ENCODE measurements around the gene WDR53. TPM values are rescaled to one million over a fixed set of nuclear protein-coding genes. Genes with fewer than 3 reads are reported as not detected.
A peak's percentile ranks its signal among the peaks of the same experiment; 100 is the strongest.
"Not testable (repeated sequence)": the region's sequence is repeated elsewhere in the genome, so short reads cannot be mapped to it uniquely, and the experiment has no call there.

Gene WDR53
- 32.3 TPM for total RNA-seq
- polyA plus RNA-seq = 10 to 100 TPM; 34.0 to 46.0 (median 36.4) TPM

DNA sequence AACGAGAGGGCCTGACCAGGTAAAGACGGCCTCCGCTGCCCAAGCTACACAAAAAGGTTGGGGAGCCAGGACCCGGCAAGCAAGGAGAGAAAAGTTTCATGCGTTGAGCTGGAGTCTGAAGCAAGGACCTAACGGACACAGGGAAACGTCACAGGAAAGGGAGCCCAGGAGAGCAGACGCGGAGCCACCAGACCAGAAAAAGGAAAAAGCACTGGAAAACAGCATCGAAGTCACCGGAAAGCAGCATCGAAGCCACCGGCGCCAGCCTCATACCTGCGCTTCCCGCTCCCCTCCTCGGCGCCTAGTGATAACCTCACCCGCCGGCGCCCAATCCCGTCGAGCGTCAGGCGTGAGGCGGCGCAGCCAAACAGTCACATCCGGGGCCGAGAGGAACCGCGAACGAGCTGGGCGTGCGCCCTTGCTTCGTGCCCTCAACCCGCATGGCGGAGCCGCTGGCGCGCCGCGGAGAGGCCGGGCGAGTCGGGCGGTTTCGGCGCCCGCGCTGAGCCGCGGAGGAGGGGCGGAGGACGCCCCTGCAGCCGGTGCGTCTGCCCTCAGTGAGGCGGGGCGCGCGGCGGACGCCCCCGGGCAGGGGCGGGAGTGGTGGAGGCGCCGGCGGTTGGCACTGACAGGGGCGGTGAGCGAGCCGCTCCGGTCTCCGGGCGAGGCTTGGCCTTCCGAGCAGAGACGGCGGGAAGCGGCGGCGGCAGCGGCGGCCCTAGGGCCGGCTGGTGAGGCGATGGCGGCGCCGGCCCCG is at the start of gene WDR53, which contains the start of gene FBXO45:
TSS of gene WDR53 (minus strand) at position 309 of the 757 bp plus-strand sequence. CDS start 7,079 bp downstream, outside the sequence.
TSS of gene FBXO45 (plus strand) at position 415 of the 757 bp plus-strand sequence. CDS start at position 740, 325 bp downstream.
- Mint-ChIP-seq H3K27ac (peak within 1 kb of the TSS; percentile 94 to 98 (median 98)), H3K4me1 (peaks cover 18 to 59% (median 30%) of the 10 kb centered on the region in 4 donors)
- ATAC-seq (ENCODE audit: low read depth in 2 of 2) = peak; percentile 92 to 93

DNA sequence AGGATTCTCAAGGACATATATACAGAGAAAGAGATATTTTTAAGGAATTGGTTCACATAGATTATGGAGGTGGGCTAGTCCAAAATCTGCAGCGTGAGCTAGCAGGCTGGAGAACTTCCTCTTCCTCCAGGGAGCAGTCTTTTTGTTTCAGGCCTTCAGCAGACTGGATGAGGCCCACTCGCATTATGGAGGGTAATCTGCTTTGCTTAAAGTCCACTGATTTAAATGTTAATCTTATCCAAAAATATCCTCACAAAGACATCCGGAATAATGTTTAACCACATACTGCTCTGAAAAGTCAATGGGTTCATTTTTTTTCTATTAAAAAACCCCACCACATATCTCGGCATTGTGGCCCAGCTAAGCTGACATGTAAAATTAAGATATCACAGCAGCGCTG is 48.9 kb upstream of the WDR53 start:
- DNase-seq (no peak), ATAC-seq (ENCODE audit: low read depth in 2 of 2) (no peak)
- Mint-ChIP-seq H3K36me3 (no peaks in the 10 kb centered on the region), H3K4me1 (peaks cover 3 to 27% (median 10%) of the 10 kb centered on the region in 4 donors), H3K9me3 (no peaks in the 10 kb centered on the region), H3K27me3 (no peaks in the 10 kb centered on the region), H3K27ac (no peak overlapping the region), H3K4me3 (no peak overlapping the region)
- no peak overlapping the region for H3K4me3 ChIP-seq (ENCODE audit: low read depth, low read length)
- H3K4me1 ChIP-seq (ENCODE audit: control insufficient read depth, insufficient read depth, low read length, poor library complexity, severe bottlenecking) = peaks cover 5% of the 10 kb centered on the region
- no peaks in the 10 kb centered on the region for H3K9me3 ChIP-seq (ENCODE audit: control insufficient read depth in 2 of 2, low read length in 2 of 2)
- H3K27me3 ChIP-seq (ENCODE audit: control insufficient read depth, insufficient read depth, low read length) = no peaks in the 10 kb centered on the region
- no peaks in the 10 kb centered on the region for H3K36me3 ChIP-seq (ENCODE audit: control insufficient read depth, insufficient read depth, low read length)
- no peak overlapping the region for H3K27ac ChIP-seq (ENCODE audit: insufficient read depth, low read length, poor library complexity, severe bottlenecking)

More for the DNA sequence above, at the start of gene WDR53, which contains the start of gene FBXO45:
- Mint-ChIP-seq H3K9me3 (peaks cover 0 to 2% (median 0%) of the 10 kb centered on the region in 7 donors), H3K36me3 (no peaks in the 10 kb centered on the region), H3K27me3 (no peaks in the 10 kb centered on the region), H3K4me3 (peak within 1 kb of the TSS; percentile 97 to 99 (median 98))
- peak; percentile 94 to 98 (median 95) for DNase-seq
- no peaks in the 10 kb centered on the region for H3K27me3 ChIP-seq (ENCODE audit: control insufficient read depth, insufficient read depth, low read length)
- no peaks in the 10 kb centered on the region for H3K36me3 ChIP-seq (ENCODE audit: control insufficient read depth, insufficient read depth, low read length)
- H3K9me3 ChIP-seq (ENCODE audit: control insufficient read depth in 2 of 2, low read length in 2 of 2) = no peaks in the 10 kb centered on the region
- H3K4me1 ChIP-seq (ENCODE audit: control insufficient read depth, insufficient read depth, low read length, poor library complexity, severe bottlenecking) = peaks cover 47% of the 10 kb centered on the region
- peak within 1 kb of the TSS; percentile 91 for H3K27ac ChIP-seq (ENCODE audit: insufficient read depth, low read length, poor library complexity, severe bottlenecking)
- H3K4me3 ChIP-seq (ENCODE audit: low read depth, low read length) = peak within 1 kb of the TSS; percentile 98

DNA sequence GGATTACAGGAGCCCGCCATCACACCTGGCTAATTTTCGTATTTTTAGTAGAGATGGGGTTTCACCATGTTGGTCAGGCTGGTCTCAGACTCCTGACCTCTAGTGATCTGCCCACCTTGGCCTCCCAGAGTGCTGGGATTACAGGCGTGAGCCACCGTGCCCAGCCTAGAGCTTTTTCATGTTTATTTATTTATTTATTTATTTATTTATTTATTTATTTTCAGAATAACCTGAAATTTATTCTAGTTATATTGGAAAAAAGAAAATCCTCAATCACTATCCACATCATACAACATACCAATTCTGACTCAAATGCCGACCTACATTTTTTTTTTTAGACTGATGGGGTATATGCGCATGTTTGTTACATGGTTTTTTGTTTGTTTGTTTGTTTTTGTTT is 46.9 kb upstream of the WDR53 start:
- peaks cover 9 to 34% (median 17%) of the 10 kb centered on the region in 4 donors for H3K4me1 Mint-ChIP-seq
- H3K36me3 ChIP-seq (ENCODE audit: control insufficient read depth, insufficient read depth, low read length); ATAC-seq (ENCODE audit: low read depth in 2 of 2); H3K4me3 ChIP-seq (ENCODE audit: low read depth, low read length); H3K27me3 Mint-ChIP-seq; H3K27ac ChIP-seq (ENCODE audit: insufficient read depth, low read length, poor library complexity, severe bottlenecking); H3K9me3 ChIP-seq (ENCODE audit: control insufficient read depth in 2 of 2, low read length in 2 of 2); DNase-seq; H3K36me3 Mint-ChIP-seq; H3K9me3 Mint-ChIP-seq; H3K4me3 Mint-ChIP-seq; H3K27ac Mint-ChIP-seq; H3K27me3 ChIP-seq (ENCODE audit: control insufficient read depth, insufficient read depth, low read length): not testable (repeated sequence)
- peaks cover 21% of the 10 kb centered on the region for H3K4me1 ChIP-seq (ENCODE audit: control insufficient read depth, insufficient read depth, low read length, poor library complexity, severe bottlenecking)

DNA sequence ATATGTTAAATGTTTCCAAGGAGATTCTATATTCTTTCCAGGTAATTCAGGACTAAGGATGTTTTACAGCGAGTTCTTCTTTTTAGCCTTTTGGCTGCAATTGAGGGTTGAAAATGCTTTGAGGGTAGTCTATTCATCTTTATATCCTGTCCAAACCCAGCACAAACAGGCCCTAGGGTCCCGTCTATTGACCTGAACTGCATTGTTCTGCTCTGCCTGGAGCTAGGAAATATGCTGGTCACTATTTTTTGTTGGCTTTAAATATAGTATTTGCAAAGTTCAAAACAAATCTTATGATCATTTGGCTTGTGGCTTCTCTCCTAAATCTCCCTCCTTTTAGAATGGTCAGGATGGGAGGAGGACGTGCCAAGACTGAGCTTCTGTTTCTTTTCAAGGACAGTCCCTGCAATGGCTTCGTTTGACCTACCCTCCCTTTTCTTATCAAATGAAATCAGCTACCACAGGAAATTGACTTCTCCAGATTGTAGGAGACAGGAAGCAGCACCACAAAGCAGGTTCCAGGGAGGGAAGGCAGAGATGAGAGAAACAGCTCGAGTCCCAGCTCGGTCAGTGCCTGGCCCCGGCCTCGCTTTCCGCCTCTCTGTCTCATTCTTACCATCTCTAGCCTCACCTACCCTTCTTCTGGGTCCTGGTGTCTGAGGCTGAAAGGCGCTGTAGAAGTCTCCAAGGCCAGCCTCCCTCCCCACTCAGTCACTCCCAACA is 43.6 kb upstream of the WDR53 start:
- H3K9me3 ChIP-seq (ENCODE audit: control insufficient read depth in 2 of 2, low read length in 2 of 2) = no peaks in the 10 kb centered on the region
- H3K36me3 Mint-ChIP-seq = no peaks in the 10 kb centered on the region
- ATAC-seq (ENCODE audit: low read depth in 2 of 2) = no peak
- peak in 1 of 3 donors; percentile 48 for DNase-seq
- peaks cover 33% of the 10 kb centered on the region for H3K4me1 ChIP-seq (ENCODE audit: control insufficient read depth, insufficient read depth, low read length, poor library complexity, severe bottlenecking)
- H3K36me3 ChIP-seq (ENCODE audit: control insufficient read depth, insufficient read depth, low read length) = no peaks in the 10 kb centered on the region
- peaks cover 4% of the 10 kb centered on the region for H3K27me3 Mint-ChIP-seq
- H3K27ac ChIP-seq (ENCODE audit: insufficient read depth, low read length, poor library complexity, severe bottlenecking) = peak overlapping the region; percentile 10
- H3K4me3 Mint-ChIP-seq = peak overlapping the region; percentile 38 to 74 (median 54)
- peak overlapping the region; percentile 33 for H3K4me3 ChIP-seq (ENCODE audit: low read depth, low read length)
- H3K27me3 ChIP-seq (ENCODE audit: control insufficient read depth, insufficient read depth, low read length) = no peaks in the 10 kb centered on the region
- H3K4me1 Mint-ChIP-seq = peaks cover 14 to 43% (median 25%) of the 10 kb centered on the region in 4 donors
- H3K27ac Mint-ChIP-seq = peak overlapping the region; percentile 78 to 95 (median 86)
- no peaks in the 10 kb centered on the region for H3K9me3 Mint-ChIP-seq

DNA sequence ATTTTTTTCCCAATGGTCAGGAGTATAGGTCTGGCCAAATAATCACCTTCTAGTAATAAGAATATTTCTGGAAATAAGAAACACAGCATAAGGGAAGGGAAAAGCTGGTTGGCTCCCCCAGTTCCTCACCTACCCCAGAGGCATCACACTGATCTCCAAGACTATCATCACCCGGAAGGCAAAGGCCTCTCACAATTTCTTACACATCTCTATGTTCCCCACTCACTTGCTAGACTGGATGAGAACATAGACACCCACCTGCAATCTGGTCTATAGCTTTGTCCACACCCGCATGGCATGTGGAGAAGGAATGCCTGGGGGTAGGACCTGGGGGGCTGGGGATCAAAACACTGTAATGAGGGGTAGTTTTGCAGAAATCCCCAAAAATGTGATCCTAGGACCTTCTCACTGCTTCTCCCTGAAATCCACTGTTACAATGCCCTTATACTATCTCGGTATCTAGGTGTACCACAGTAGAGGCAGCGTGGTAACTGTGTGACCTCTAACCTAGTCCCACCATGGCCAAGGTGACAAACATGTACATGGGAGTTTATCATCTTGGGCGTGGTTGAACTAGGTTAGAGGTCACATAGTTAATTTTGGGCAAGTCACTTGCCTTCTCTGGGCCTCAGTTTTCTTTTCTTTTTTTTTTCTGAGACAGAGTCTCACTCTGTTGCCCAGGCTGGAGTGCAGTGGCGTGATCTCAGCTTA is 41.6 kb upstream of the WDR53 start:
- Histone ChIP-seq H3K27ac (ENCODE audit: insufficient read depth, low read length, poor library complexity, severe bottlenecking) (peak overlapping the region; percentile 52), H3K4me1 (ENCODE audit: control insufficient read depth, insufficient read depth, low read length, poor library complexity, severe bottlenecking) (peaks cover 33% of the 10 kb centered on the region), H3K4me3 (ENCODE audit: low read depth, low read length) (peak overlapping the region; percentile 58), H3K9me3 (ENCODE audit: control insufficient read depth in 2 of 2, low read length in 2 of 2) (no peaks in the 10 kb centered on the region), H3K36me3 (ENCODE audit: control insufficient read depth, insufficient read depth, low read length) (no peaks in the 10 kb centered on the region), H3K27me3 (ENCODE audit: control insufficient read depth, insufficient read depth, low read length) (no peaks in the 10 kb centered on the region)
- peaks cover 14 to 40% (median 27%) of the 10 kb centered on the region in 4 donors for H3K4me1 Mint-ChIP-seq
- peak overlapping the region; percentile 39 to 87 (median 46) for H3K27ac Mint-ChIP-seq
- ATAC-seq (ENCODE audit: low read depth in 2 of 2) (no peak), DNase-seq (peak in 1 of 3 donors; percentile 50)
- peak overlapping the region; percentile 18 to 82 (median 64) for H3K4me3 Mint-ChIP-seq
- H3K27me3 Mint-ChIP-seq = peaks cover 9% of the 10 kb centered on the region
- no peaks in the 10 kb centered on the region for H3K36me3 Mint-ChIP-seq
- H3K9me3 Mint-ChIP-seq = no peaks in the 10 kb centered on the region

DNA sequence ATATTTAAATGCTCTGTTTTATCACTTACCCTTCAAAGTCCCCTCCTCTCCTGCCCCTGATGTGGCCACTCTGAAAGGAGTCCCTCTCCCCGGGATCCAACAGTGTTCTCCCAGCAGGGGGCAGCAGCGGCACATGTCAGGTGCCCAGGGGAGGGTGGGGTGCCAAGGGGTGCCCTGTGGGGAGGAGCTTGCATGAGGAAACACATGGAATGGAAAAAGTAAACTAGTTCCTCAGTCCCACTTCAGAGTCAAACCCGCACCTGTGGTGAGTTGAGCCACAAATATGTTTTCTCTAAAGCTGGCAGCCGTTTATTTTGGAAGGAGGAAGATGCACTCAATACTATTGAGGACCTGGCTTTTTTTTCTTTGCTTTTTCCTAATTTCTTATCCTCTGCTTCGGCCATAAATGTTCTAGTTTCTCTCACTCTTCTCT is 41.0 kb upstream of the WDR53 start:
- Mint-ChIP-seq H3K9me3 (no peaks in the 10 kb centered on the region), H3K4me1 (peaks cover 20 to 45% (median 32%) of the 10 kb centered on the region in 4 donors), H3K4me3 (peak overlapping the region; percentile 18 to 82 (median 64)), H3K27me3 (peaks cover 9% of the 10 kb centered on the region), H3K36me3 (no peaks in the 10 kb centered on the region), H3K27ac (peak overlapping the region; percentile 31 to 87 (median 39))
- no peaks in the 10 kb centered on the region for H3K36me3 ChIP-seq (ENCODE audit: control insufficient read depth, insufficient read depth, low read length)
- no peaks in the 10 kb centered on the region for H3K9me3 ChIP-seq (ENCODE audit: control insufficient read depth in 2 of 2, low read length in 2 of 2)
- DNase-seq = peak; percentile 87 to 91 (median 88)
- H3K4me1 ChIP-seq (ENCODE audit: control insufficient read depth, insufficient read depth, low read length, poor library complexity, severe bottlenecking) = peaks cover 37% of the 10 kb centered on the region
- peak overlapping the region; percentile 58 for H3K4me3 ChIP-seq (ENCODE audit: low read depth, low read length)
- peak overlapping the region; percentile 52 for H3K27ac ChIP-seq (ENCODE audit: insufficient read depth, low read length, poor library complexity, severe bottlenecking)
- ATAC-seq (ENCODE audit: low read depth in 2 of 2) = peak; percentile 86 to 88
- no peaks in the 10 kb centered on the region for H3K27me3 ChIP-seq (ENCODE audit: control insufficient read depth, insufficient read depth, low read length)

DNA sequence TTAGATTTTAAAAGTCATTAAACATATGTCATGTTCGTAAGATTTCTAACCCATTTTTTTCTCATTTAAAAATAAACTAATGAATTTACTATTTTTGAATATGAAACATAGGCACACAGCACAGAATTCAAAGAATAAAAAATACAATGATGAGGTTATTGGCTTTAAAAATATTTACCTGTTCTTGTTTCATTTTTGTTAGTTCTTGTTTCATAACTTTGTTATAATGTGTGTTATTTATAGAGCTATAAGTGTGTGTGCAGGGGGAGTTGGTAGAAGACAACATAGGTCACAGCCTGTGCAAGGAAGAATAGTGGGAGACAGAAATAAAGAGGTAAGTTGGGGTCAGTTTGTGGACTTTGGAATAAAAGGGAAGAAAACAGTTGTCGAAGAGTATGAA is 40.3 kb upstream of the WDR53 start:
- Histone ChIP-seq H3K27ac (ENCODE audit: insufficient read depth, low read length, poor library complexity, severe bottlenecking) (no peak overlapping the region), H3K4me1 (ENCODE audit: control insufficient read depth, insufficient read depth, low read length, poor library complexity, severe bottlenecking) (peaks cover 37% of the 10 kb centered on the region), H3K4me3 (ENCODE audit: low read depth, low read length) (no peak overlapping the region), H3K36me3 (ENCODE audit: control insufficient read depth, insufficient read depth, low read length) (no peaks in the 10 kb centered on the region), H3K9me3 (ENCODE audit: control insufficient read depth in 2 of 2, low read length in 2 of 2) (no peaks in the 10 kb centered on the region), H3K27me3 (ENCODE audit: control insufficient read depth, insufficient read depth, low read length) (no peaks in the 10 kb centered on the region)
- peak overlapping the region; percentile 43 to 87 (median 86) for H3K27ac Mint-ChIP-seq
- ATAC-seq (ENCODE audit: low read depth in 2 of 2) (no peak), DNase-seq (no peak)
- peaks cover 22 to 47% (median 33%) of the 10 kb centered on the region in 4 donors for H3K4me1 Mint-ChIP-seq
- H3K27me3 Mint-ChIP-seq = peaks cover 9% of the 10 kb centered on the region
- no peaks in the 10 kb centered on the region for H3K9me3 Mint-ChIP-seq
- H3K36me3 Mint-ChIP-seq = no peaks in the 10 kb centered on the region
- H3K4me3 Mint-ChIP-seq = peak overlapping the region in 1 of 4 donors; percentile 19
